HEK293T (cell line): ENCODE data around the gene LAMA5.

Experiments
- BHLHE40 ChIP-seq: fragments of 450-650 bp; IDR thresholded peaks from 2 replicates; pipeline ENCODE4 v1.6.1; 2016; ENCODE audit warnings: mild to moderate bottlenecking, moderate library complexity, borderline replicate concordance
- ELF4 ChIP-seq: fragments of 450-650 bp; IDR thresholded peaks from 2 replicates; pipeline ENCODE4 v1.6.1; 2017; ENCODE audit warnings: antibody characterized with exemption
- L3MBTL2 ChIP-seq: fragments of 450-650 bp; conservative IDR thresholded peaks from 2 replicates; pipeline ENCODE4 v1.6.1; 2016; ENCODE audit warnings: mild to moderate bottlenecking
- NFRKB ChIP-seq: fragments of 450-650 bp; IDR thresholded peaks from 2 replicates; pipeline ENCODE4 v1.6.1; 2016; ENCODE audit warnings: mild to moderate bottlenecking, moderate library complexity
- SP1 ChIP-seq: fragments of 450-650 bp; IDR thresholded peaks from 2 replicates; pipeline ENCODE4 v1.6.1; 2017

GRCh38 chr20:62286493-62287064 is 80.5 kb downstream of the LAMA5 start:
- TF ChIP-seq SP1 (no peak), ELF4 (no peak), BHLHE40 (no peak), NFRKB (no peak), L3MBTL2 (no peak)
